ENCODE measurements around the gene SUFU.
A peak's percentile ranks its signal among the peaks of the same experiment; 100 is the strongest.
"Not testable (repeated sequence)": the region's sequence is repeated elsewhere in the genome, so short reads cannot be mapped to it uniquely, and the experiment has no call there.

Gene SUFU

GRCh38 chr10:102479651-102480050, 24.1 kb upstream of the SUFU start:
- FAIRE-seq = no peak
- no peak for DNase-seq (ENCODE audit: insufficient read length, low spot score)

- no peak for FAIRE-seq
These were observed 23.4 kb upstream of the SUFU start for GRCh38 chr10:102480396-102480795.

GRCh38 chr10:102484021-102484420, 19.8 kb upstream of the SUFU start:
- DNase-seq (ENCODE audit: insufficient read length, low spot score) (no peak), FAIRE-seq (no peak)

More at GRCh38 chr10:102480396-102480795, 23.4 kb upstream of the SUFU start:
- DNase-seq (ENCODE audit: insufficient read length, low spot score) = no peak

- no peak for DNase-seq (ENCODE audit: insufficient read length, low spot score)
- no peak for FAIRE-seq
These were observed 18.5 kb upstream of the SUFU start for GRCh38 chr10:102485093-102485784.

- FAIRE-seq = peak; percentile 20
- DNase-seq (ENCODE audit: insufficient read length, low spot score) = no peak
These were observed 12.6 kb upstream of the SUFU start for GRCh38 chr10:102491136-102491535.

GRCh38 chr10:102492344-102492939, 11.3 kb upstream of the SUFU start:
- DNase-seq (ENCODE audit: insufficient read length, low spot score) (no peak), FAIRE-seq (no peak)

- DNase-seq (ENCODE audit: insufficient read length, low spot score) (no peak), FAIRE-seq (no peak)
These were observed 10.8 kb upstream of the SUFU start for GRCh38 chr10:102492983-102493382.

- FAIRE-seq (no peak), DNase-seq (ENCODE audit: insufficient read length, low spot score) (no peak)
These were observed 10.0 kb upstream of the SUFU start for GRCh38 chr10:102493771-102494170.

GRCh38 chr10:102497545-102497944, 6.2 kb upstream of the SUFU start:
- no peak for FAIRE-seq
- DNase-seq (ENCODE audit: insufficient read length, low spot score) = no peak

GRCh38 chr10:102499356-102499755, 4.4 kb upstream of the SUFU start:
- FAIRE-seq (no peak), DNase-seq (ENCODE audit: insufficient read length, low spot score) (no peak)

GRCh38 chr10:102500686-102501085, 3.1 kb upstream of the SUFU start:
- FAIRE-seq; DNase-seq (ENCODE audit: insufficient read length, low spot score): not testable (repeated sequence)

GRCh38 chr10:102501201-102502028, 2.4 kb upstream of the SUFU start:
- no peak for FAIRE-seq

GRCh38 chr10:102502029-102502336, 1.8 kb upstream of the SUFU start:
- DNase-seq (ENCODE audit: insufficient read length, low spot score) (peak; percentile 98), FAIRE-seq (peak; percentile 81)

More at GRCh38 chr10:102501201-102502028, 2.4 kb upstream of the SUFU start:
- DNase-seq (ENCODE audit: insufficient read length, low spot score) = no peak

GRCh38 chr10:102502337-102503151, 1.2 kb upstream of the SUFU start, which contains the start of gene ACTR1A:
TSS of gene ACTR1A (minus strand) at chr10:102502712. CDS start at chr10:102502647, 65 bp downstream.
- FAIRE-seq (peak; percentile 86), DNase-seq (ENCODE audit: insufficient read length, low spot score) (peak; percentile 96)

- FAIRE-seq (no peak), DNase-seq (ENCODE audit: insufficient read length, low spot score) (no peak)
These were observed 605 bp downstream of the SUFU start for GRCh38 chr10:102504179-102504975.

- FAIRE-seq (no peak), DNase-seq (ENCODE audit: insufficient read length, low spot score) (no peak)
These were observed 1.2 kb downstream of the SUFU start for GRCh38 chr10:102504976-102505300.

GRCh38 chr10:102505462-102506115, 1.8 kb downstream of the SUFU start:
- FAIRE-seq (no peak), DNase-seq (ENCODE audit: insufficient read length, low spot score) (no peak)

- FAIRE-seq (no peak), DNase-seq (ENCODE audit: insufficient read length, low spot score) (no peak)
These were observed 3.7 kb downstream of the SUFU start for GRCh38 chr10:102507521-102507920.

GRCh38 chr10:102508506-102508905, 4.7 kb downstream of the SUFU start:
- DNase-seq (ENCODE audit: insufficient read length, low spot score) = no peak
- FAIRE-seq = no peak

GRCh38 chr10:102509387-102509786, 5.6 kb downstream of the SUFU start:
- FAIRE-seq (no peak), DNase-seq (ENCODE audit: insufficient read length, low spot score) (no peak)
